ENCODE measurements around the gene NINL. TPM values are rescaled to one million over a fixed set of nuclear protein-coding genes. Genes with fewer than 3 reads are reported as not detected.

NINL gene
- total RNA-seq, 2 donors from 2014 or later = 3.8 to 5.1 TPM

GRCh38 chr20:25459916-25460535 is 125.3 kb downstream of the NINL start:
- intact Hi-C loops (cut with DNase I) = no loop called here

GRCh38 chr20:25459111-25459830 is 126.1 kb downstream of the NINL start:
- no peak for ATAC-seq
- no peak for DNase-seq
- intact Hi-C loops (cut with DNase I) = no loop called here

More at GRCh38 chr20:25459916-25460535, 125.3 kb downstream of the NINL start:
- DNase-seq (no peak), ATAC-seq (peak in 1 of 2 donors; percentile 20)

GRCh38 chr20:25457886-25458680 is 127.2 kb downstream of the NINL start:
- DNase-seq (no peak), ATAC-seq (no peak)
- intact Hi-C loops (cut with DNase I) = no loop called here

- intact Hi-C loops (cut with DNase I) = no loop called here
- ATAC-seq = no peak
- no peak for DNase-seq
These were observed 131.0 kb downstream of the NINL start for GRCh38 chr20:25454153-25454900.

GRCh38 chr20:25453035-25453810 is 132.1 kb downstream of the NINL start:
- intact Hi-C loops (cut with DNase I) = no loop called here
- DNase-seq (no peak), ATAC-seq (peak; percentile 59 to 74)

GRCh38 chr20:25452333-25452732 is 133.0 kb downstream of the NINL start:
- no peak for DNase-seq
- intact Hi-C loops (cut with DNase I) = no loop called here
- no peak for ATAC-seq

- intact Hi-C loops (cut with DNase I) = no loop called here
- ATAC-seq (no peak), DNase-seq (no peak)
These were observed 137.7 kb downstream of the NINL start for GRCh38 chr20:25447671-25448070.

- DNase-seq = no peak
- intact Hi-C loops (cut with DNase I) = no loop called here
- no peak for ATAC-seq
These were observed 140.8 kb downstream of the NINL start for GRCh38 chr20:25444556-25444955.

GRCh38 chr20:25439328-25439727 is 146.0 kb downstream of the NINL start:
- no peak for ATAC-seq
- intact Hi-C loops (cut with DNase I) = no loop called here
- no peak for DNase-seq

- intact Hi-C loops (cut with DNase I) = no loop called here
- DNase-seq (no peak), ATAC-seq (peak; percentile 68 to 77)
These were observed 148.2 kb downstream of the NINL start for GRCh38 chr20:25437153-25437581.

- no peak for DNase-seq
- intact Hi-C loops (cut with DNase I) = no loop called here
- ATAC-seq = no peak
These were observed 160.8 kb downstream of the NINL start for GRCh38 chr20:25424536-25424935.

GRCh38 chr20:25422032-25422431 is 163.3 kb downstream of the NINL start:
- no peak for DNase-seq
- intact Hi-C loops (cut with DNase I) = no loop called here
- ATAC-seq = no peak

GRCh38 chr20:25421102-25421501 is 164.2 kb downstream of the NINL start:
- ATAC-seq (no peak), DNase-seq (no peak)
- intact Hi-C loops (cut with DNase I) = no loop called here

- ATAC-seq = no peak
- no peak for DNase-seq
- intact Hi-C loops (cut with DNase I) = no loop called here
These were observed 166.6 kb downstream of the NINL start for GRCh38 chr20:25418776-25419175.

- DNase-seq (no peak), ATAC-seq (no peak)
- intact Hi-C loops (cut with DNase I) = loop anchor here in 1 of 2 donors (10.0 kb wide), 1 partner anchor 234 kb away; no protein-coding TSS in a partner anchor
These were observed 176.4 kb downstream of the NINL start for GRCh38 chr20:25408890-25409289.

- DNase-seq (no peak), ATAC-seq (no peak)
- intact Hi-C loops (cut with DNase I) = loop anchor here in 1 of 2 donors (10.0 kb wide), 1 partner anchor 233 kb away; no protein-coding TSS in a partner anchor
These were observed 177.2 kb downstream of the NINL start for GRCh38 chr20:25408170-25408547.

GRCh38 chr20:25407311-25408169 is 177.8 kb downstream of the NINL start, which contains the start of gene GINS1:
GINS1 (plus strand) TSS chr20:25407673; CDS start chr20:25407821, 148 bp downstream.
- peak; percentile 97 for ATAC-seq
- DNase-seq = peak; percentile 84
- intact Hi-C loops (cut with DNase I) = loop anchor here in 1 of 2 donors (10.0 kb wide), 1 partner anchor 233 kb away; no protein-coding TSS in a partner anchor

Data from left cardiac atrium (tissue), 4 donors.